DOHH2 (cell line): ENCODE data around the gene GNG4.

Source experiments
- EZH2phosphoT487 ChIP-seq: fragments of 200-600 bp; sonication (generic); IDR thresholded peaks from 2 replicates; pipeline ENCODE4 v1.6.1; 2017; ENCODE audit warnings: borderline replicate concordance, mild to moderate bottlenecking, antibody characterized with exemption, low read length, moderate library complexity, mixed read lengths
- TF ChIP-seq, protein P1 (sequence below): fragments of 200-600 bp; sonication (generic); IDR thresholded peaks from one replicate; pipeline ENCODE4 v1.5.1; 2014; ENCODE audit warnings: antibody characterized with exemption, mild to moderate bottlenecking, low read depth, low read length; ENCODE audit not compliant: poor library complexity, severe bottlenecking

DNA sequence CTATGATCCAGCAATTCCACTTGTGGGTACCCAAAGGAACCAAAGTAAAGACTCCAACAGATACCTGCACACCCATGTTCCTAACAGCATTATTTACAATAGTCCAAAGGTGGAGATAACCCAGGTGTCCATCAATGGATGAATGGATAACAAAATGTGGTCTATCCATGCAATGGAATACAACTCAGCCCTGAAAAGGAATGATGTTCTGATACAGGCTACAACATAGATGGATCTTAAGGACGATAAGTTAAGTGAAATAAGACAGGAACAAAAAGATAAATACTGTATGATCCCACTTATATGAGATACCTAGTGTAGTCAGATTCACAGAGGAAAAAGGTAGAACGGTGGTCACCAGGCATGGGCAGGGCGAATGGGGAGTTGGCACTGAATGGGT, 69.7 kb downstream of the GNG4 start:
- TF ChIP-seq, protein P1, sequence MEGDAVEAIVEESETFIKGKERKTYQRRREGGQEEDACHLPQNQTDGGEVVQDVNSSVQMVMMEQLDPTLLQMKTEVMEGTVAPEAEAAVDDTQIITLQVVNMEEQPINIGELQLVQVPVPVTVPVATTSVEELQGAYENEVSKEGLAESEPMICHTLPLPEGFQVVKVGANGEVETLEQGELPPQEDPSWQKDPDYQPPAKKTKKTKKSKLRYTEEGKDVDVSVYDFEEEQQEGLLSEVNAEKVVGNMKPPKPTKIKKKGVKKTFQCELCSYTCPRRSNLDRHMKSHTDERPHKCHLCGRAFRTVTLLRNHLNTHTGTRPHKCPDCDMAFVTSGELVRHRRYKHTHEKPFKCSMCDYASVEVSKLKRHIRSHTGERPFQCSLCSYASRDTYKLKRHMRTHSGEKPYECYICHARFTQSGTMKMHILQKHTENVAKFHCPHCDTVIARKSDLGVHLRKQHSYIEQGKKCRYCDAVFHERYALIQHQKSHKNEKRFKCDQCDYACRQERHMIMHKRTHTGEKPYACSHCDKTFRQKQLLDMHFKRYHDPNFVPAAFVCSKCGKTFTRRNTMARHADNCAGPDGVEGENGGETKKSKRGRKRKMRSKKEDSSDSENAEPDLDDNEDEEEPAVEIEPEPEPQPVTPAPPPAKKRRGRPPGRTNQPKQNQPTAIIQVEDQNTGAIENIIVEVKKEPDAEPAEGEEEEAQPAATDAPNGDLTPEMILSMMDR: no peak
- no peak for TF ChIP-seq EZH2phosphoT487
